PC-3 (cell line): ENCODE data around the gene MTNR1A. TPM values are rescaled to one million over a fixed set of nuclear protein-coding genes. Genes with fewer than 3 reads are reported as not detected.

Experiments used
- ATAC-seq: fragments of 200-7000 bp; cut with Tn5 transposase; 2 replicates; pipeline ENCODE4 v1.9.1; 2020; ENCODE audit warnings: mild to moderate bottlenecking, moderate library complexity
- BruUV-seq: library from RNA; stranded (reverse); fragments of 400-500 nt; replicated peaks from 2 replicates; lab custom pipeline; 2021; lab: Mats Ljungman, UMichigan
- CTCF ChIA-PET: fragments of 300-600 bp; sonication (Branson Sonifier 250); formaldehyde crosslinking; loops from one replicate; lab custom pipeline; 2022; ENCODE audit warnings: antibody characterized with exemption; lab: Charles Lee
- POLR2A ChIA-PET: fragments of 300-600 bp; sonication (Branson Sonifier 250); formaldehyde crosslinking; loops from one replicate; lab custom pipeline; 2022; ENCODE audit warnings: antibody characterized with exemption; ENCODE audit not compliant: unreplicated experiment; lab: Charles Lee
- DNase-seq: peaks from one replicate; pipeline ENCODE4 v3.0.0-alpha.2; 2015
- H2AFZ ChIP-seq: fragments of 300-600 bp; sonication (generic); 2 replicates; pipeline ENCODE4 v1.6.0; 2016; ENCODE audit warnings: antibody characterized with exemption, low read length
- H3F3A ChIP-seq: fragments of 300-600 bp; sonication (generic); one replicate; pipeline ENCODE4 v1.6.0; 2017; ENCODE audit warnings: antibody characterized with exemption, low read length, control low read depth, mild to moderate bottlenecking; ENCODE audit not compliant: unreplicated experiment
- H3K27ac ChIP-seq: fragments of 300-600 bp; sonication (generic); 2 replicates; pipeline ENCODE4 v1.5.1; 2016; ENCODE audit warnings: mild to moderate bottlenecking, low read length
- H3K27me3 ChIP-seq: fragments of 300-600 bp; sonication (generic); 2 replicates; pipeline ENCODE4 v1.6.1; 2016; ENCODE audit warnings: low read length, mixed read lengths
- H3K36me3 ChIP-seq: fragments of 300-600 bp; sonication (generic); 2 replicates; pipeline ENCODE4 v1.6.1; 2016; ENCODE audit warnings: low read depth, mixed run types, low read length, mixed read lengths
- H3K4me1 ChIP-seq: fragments of 300-600 bp; sonication (generic); 2 replicates; pipeline ENCODE4 v1.5.1; 2016; ENCODE audit warnings: low read length; ENCODE audit not compliant: insufficient read depth
- H3K4me2 ChIP-seq: fragments of 300-600 bp; sonication (generic); 2 replicates; pipeline ENCODE4 v1.6.0; 2016; ENCODE audit warnings: low read length
- H3K4me3 ChIP-seq: fragments of 300-600 bp; sonication (generic); 2 replicates; pipeline ENCODE4 v1.5.1; 2016; ENCODE audit warnings: mild to moderate bottlenecking, low read length, mixed read lengths
- H3K79me2 ChIP-seq: fragments of 300-600 bp; sonication (generic); 2 replicates; pipeline ENCODE4 v1.6.1; 2017; ENCODE audit warnings: low read length, mixed read lengths
- H3K9ac ChIP-seq: fragments of 300-600 bp; sonication (generic); 2 replicates; pipeline ENCODE4 v1.6.0; 2016; ENCODE audit warnings: mild to moderate bottlenecking, low read length
- H3K9me2 ChIP-seq: fragments of 300-600 bp; sonication (generic); replicated peaks from 2 replicates; pipeline ENCODE4 v1.6.1; 2016; ENCODE audit warnings: mixed run types, low read length, mixed read lengths
- H3K9me3 ChIP-seq: fragments of 300-600 bp; sonication (generic); 2 replicates; pipeline ENCODE4 v1.6.1; 2016; ENCODE audit warnings: low read length, mixed read lengths
- H4K20me1 ChIP-seq: fragments of 300-600 bp; sonication (generic); 2 replicates; pipeline ENCODE4 v1.6.1; 2016; ENCODE audit warnings: low read length, mixed read lengths
- EZH2 ChIP-seq: fragments of 300-600 bp; sonication (generic); IDR thresholded peaks from one replicate; pipeline ENCODE4 v1.6.1; 2017; ENCODE audit warnings: antibody characterized with exemption, mild to moderate bottlenecking, low read length; ENCODE audit not compliant: unreplicated experiment
- EZH2phosphoT487 ChIP-seq: fragments of 300-600 bp; sonication (generic); IDR thresholded peaks from 2 replicates; pipeline ENCODE4 v1.6.1; 2018; ENCODE audit warnings: mild to moderate bottlenecking, antibody characterized with exemption, low read length, borderline replicate concordance
- intact Hi-C: fragments of 100-400 bp; cut with micrococcal nuclease; formaldehyde crosslinking; loops from 2 replicates; pipeline ENCODE4 v1.9.0; 2023
- total RNA-seq: library from RNA; depleted of rRNA; stranded (reverse); fragments of >200 nt; gene quantifications from 2 replicates; pipeline ENCODE4 v1.2.3, GENCODE V29; 2014
- TF ChIP-seq, protein P1 (sequence below): fragments of 300-600 bp; sonication (generic); conservative IDR thresholded peaks from 2 replicates; pipeline ENCODE4 v1.5.1; 2017; ENCODE audit warnings: antibody characterized with exemption, low read depth, mild to moderate bottlenecking, low read length

Gene MTNR1A
- total RNA-seq, 1 experiment from 2014 or later, result not detected

DNA sequence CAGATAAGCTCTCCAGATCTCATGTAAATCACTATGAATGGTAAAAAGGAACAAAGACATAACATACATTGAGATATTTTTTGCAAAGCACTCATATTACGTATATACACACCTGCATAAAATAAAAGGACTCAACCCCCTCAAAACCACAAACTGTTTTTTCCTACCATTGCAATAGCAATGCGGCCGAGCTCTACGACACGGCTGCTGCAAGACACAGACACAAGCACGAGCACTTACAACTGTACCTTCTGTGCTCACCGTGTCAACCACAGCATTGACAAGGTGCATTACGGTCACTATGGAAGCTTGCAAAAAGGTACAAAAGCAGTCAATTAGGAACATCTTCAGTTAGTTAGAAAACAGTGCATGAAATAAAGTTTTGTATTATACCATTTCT, 37.1 kb upstream of the MTNR1A start:
- POLR2A ChIA-PET, result no interaction called here
- Histone ChIP-seq H2AFZ (no peak overlapping the region), H3F3A (no peaks in the 10 kb centered on the region), H3K27ac (no peak overlapping the region), H3K9ac (no peak overlapping the region), H3K9me2 (no peaks in the 10 kb centered on the region), H3K4me3 (no peak overlapping the region), H3K9me3 (no peaks in the 10 kb centered on the region), H3K36me3 (peaks cover 12% of the 10 kb centered on the region; the same call in 1 of the 2 replicates), H4K20me1 (no peaks in the 10 kb centered on the region), H3K79me2 (no peaks in the 10 kb centered on the region), H3K27me3 (no peaks in the 10 kb centered on the region), H3K4me1 (no peaks in the 10 kb centered on the region), H3K4me2 (no peak overlapping the region)
- BruUV-seq, result no TSS peak
- intact Hi-C loops, result no loop called here
- no peak for ATAC-seq
- DNase-seq, result no peak
- TF ChIP-seq EZH2phosphoT487, result no peak
- TF ChIP-seq, protein P1, sequence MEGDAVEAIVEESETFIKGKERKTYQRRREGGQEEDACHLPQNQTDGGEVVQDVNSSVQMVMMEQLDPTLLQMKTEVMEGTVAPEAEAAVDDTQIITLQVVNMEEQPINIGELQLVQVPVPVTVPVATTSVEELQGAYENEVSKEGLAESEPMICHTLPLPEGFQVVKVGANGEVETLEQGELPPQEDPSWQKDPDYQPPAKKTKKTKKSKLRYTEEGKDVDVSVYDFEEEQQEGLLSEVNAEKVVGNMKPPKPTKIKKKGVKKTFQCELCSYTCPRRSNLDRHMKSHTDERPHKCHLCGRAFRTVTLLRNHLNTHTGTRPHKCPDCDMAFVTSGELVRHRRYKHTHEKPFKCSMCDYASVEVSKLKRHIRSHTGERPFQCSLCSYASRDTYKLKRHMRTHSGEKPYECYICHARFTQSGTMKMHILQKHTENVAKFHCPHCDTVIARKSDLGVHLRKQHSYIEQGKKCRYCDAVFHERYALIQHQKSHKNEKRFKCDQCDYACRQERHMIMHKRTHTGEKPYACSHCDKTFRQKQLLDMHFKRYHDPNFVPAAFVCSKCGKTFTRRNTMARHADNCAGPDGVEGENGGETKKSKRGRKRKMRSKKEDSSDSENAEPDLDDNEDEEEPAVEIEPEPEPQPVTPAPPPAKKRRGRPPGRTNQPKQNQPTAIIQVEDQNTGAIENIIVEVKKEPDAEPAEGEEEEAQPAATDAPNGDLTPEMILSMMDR, result no peak
- no peak for TF ChIP-seq EZH2
- CTCF ChIA-PET, result interaction anchor here (0.6 kb wide), 1 partner anchor 9 kb away, joined by 5 read pairs; no protein-coding TSS in a partner anchor

DNA sequence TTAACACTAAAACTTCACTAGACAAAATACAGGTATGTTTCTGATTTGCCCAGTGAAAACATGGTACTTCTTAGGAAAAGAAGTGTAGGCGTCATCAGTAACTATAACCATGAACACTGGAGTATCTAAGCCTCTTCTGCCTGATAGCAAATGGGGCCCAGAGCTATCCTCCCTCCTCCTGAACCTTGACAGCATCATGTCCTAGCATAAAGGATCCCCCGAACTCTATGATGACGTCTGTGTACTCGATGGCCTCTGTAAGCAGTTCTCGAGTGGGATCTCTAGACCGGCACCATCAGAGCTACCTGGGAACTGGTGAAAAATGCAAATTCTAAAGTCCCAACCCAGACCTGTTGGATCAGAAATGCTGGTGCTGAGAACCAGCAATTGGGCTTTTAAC, 36.3 kb upstream of the MTNR1A start:
- ChIA-PET CTCF (no interaction called here), POLR2A (no interaction called here)
- DNase-seq, result no peak
- Histone ChIP-seq H3K4me1 (no peaks in the 10 kb centered on the region), H3K4me3 (no peak overlapping the region), H3K9me2 (no peaks in the 10 kb centered on the region), H4K20me1 (no peaks in the 10 kb centered on the region), H3F3A (no peaks in the 10 kb centered on the region), H3K9ac (no peak overlapping the region), H3K27ac (no peak overlapping the region), H3K4me2 (no peak overlapping the region), H3K9me3 (no peaks in the 10 kb centered on the region), H3K79me2 (no peaks in the 10 kb centered on the region), H2AFZ (no peak overlapping the region), H3K36me3 (peaks cover 7% of the 10 kb centered on the region; the same call in 1 of the 2 replicates), H3K27me3 (no peaks in the 10 kb centered on the region)
- intact Hi-C loops, result no loop called here
- TF ChIP-seq EZH2phosphoT487, result no peak
- no peak for TF ChIP-seq EZH2
- TF ChIP-seq, protein P1, result no peak
- ATAC-seq, result no peak
- BruUV-seq, result no TSS peak

DNA sequence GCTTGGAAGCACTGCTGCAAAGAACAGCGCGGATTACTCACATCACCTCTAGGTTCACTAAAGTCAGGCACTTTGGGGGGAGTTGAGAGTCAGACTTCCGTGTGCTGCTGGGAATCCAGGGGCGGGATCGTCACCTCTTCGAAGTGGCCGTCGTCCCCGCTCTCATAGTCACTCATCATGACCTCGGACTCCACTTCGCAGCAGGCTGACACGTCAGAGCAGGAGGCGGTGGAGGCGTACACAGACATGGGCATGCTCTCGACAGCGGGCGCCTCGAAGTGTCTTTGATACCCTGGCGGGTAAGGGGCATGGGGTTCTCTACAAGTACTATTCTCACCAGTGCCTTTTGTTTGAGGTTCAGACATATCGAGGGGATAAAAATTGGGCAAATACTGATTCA, 33.1 kb upstream of the MTNR1A start:
- Histone ChIP-seq H3K9me2 (no peaks in the 10 kb centered on the region), H3F3A (no peaks in the 10 kb centered on the region), H3K9ac (no peak overlapping the region), H3K9me3 (no peaks in the 10 kb centered on the region), H3K4me2 (no peak overlapping the region), H3K4me1 (no peaks in the 10 kb centered on the region), H4K20me1 (no peaks in the 10 kb centered on the region), H3K79me2 (no peaks in the 10 kb centered on the region), H3K4me3 (no peak overlapping the region), H3K27ac (no peak overlapping the region), H2AFZ (no peak overlapping the region), H3K27me3 (no peaks in the 10 kb centered on the region), H3K36me3 (no peaks in the 10 kb centered on the region; the same call in 1 of the 2 replicates)
- POLR2A ChIA-PET, result no interaction called here
- BruUV-seq, result no TSS peak
- intact Hi-C loops, result no loop called here
- DNase-seq, result no peak
- ATAC-seq, result no peak
- TF ChIP-seq, protein P1, result no peak
- TF ChIP-seq EZH2 (no peak), EZH2phosphoT487 (no peak)
- CTCF ChIA-PET, result no interaction called here
